GM18870 (cell line): ENCODE measurements around the gene CA6.
"Not testable (repeated sequence)": the region's sequence is repeated elsewhere in the genome, so short reads cannot be mapped to it uniquely, and the experiment has no call there.

Experiments
- ATAC-seq: cut with Tn5 transposase; IDR thresholded peaks from one replicate; pipeline ENCODE4 v1.9.1; 2021; ENCODE audit warnings: moderate library complexity; ENCODE audit not compliant: unreplicated experiment

The CA6 gene

GRCh38 chr1:8968902-8969301, 23.2 kb downstream of the CA6 start:
- ATAC-seq = not testable (repeated sequence)

GRCh38 chr1:8969937-8970336, 24.3 kb downstream of the CA6 start:
- no peak for ATAC-seq

DNA sequence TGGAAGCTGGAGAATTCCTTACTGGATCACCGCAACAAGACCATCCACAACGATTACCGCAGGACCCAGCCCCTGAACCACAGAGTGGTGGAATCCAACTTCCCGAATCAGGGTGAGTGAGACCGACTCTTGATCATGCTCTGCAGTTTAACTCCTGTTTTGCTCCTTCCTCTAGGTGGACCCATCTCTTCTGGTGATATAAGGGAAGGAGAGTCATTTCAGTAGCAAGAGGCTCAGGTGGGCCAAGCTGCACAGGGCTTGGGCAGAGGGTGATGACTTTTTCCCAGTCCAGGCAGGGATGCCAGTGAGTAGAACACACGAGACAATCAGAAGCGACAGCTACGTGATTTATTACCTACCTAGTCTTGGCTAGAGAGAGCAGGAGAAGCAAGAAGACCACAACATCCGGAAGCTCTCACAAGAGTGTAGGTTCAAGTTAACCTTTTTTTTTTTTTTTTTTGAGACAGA, 25.2 kb downstream of the CA6 start:
- no peak for ATAC-seq

DNA sequence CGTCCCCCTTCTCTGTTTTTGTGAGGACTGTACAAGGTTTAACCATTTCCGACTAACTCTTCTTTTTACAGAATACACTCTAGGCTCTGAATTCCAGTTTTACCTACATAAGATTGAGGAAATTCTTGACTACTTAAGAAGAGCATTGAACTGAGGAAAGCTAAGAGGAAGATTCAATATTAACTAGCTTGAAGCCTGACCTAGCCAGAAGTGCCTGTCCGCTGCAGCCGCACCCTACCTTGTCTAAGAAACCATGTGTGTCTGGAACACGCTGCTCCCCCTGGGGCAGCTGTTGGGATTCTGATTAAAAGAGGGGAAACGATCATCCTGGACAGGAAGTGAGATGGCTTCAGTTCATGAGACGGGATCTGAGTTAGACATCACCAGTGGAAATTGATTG, 28.9 kb downstream of the CA6 start:
- ATAC-seq = no peak

DNA sequence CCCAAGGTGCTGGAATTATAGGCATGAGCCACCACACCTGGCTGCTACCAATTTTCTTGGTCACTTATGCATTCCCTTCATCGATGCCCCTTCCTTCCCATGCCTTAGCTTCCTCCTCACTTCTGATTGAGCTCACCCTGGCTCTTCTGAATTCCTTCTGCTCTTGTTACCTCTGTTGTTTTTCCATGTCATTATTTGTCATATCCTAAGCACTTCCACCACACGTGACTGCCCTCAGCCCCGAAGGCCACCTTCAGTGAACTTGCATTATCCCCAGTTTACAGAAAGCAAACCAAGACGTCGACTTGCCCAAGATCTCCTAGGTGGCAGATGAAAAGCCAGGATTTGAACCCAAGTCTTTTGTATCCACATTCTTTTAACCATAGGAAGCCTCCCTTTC, 30.7 kb downstream of the CA6 start:
- ATAC-seq = no peak

GRCh38 chr1:8976896-8977450, 31.3 kb downstream of the CA6 start:
- ATAC-seq = no peak

- ATAC-seq = no peak
These were observed 35.0 kb downstream of the CA6 start for GRCh38 chr1:8980656-8981055.

- ATAC-seq = no peak
These were observed 35.5 kb downstream of the CA6 start for GRCh38 chr1:8981169-8981568.

- no peak for ATAC-seq
These were observed 38.5 kb downstream of the CA6 start for GRCh38 chr1:8984203-8984602.

DNA sequence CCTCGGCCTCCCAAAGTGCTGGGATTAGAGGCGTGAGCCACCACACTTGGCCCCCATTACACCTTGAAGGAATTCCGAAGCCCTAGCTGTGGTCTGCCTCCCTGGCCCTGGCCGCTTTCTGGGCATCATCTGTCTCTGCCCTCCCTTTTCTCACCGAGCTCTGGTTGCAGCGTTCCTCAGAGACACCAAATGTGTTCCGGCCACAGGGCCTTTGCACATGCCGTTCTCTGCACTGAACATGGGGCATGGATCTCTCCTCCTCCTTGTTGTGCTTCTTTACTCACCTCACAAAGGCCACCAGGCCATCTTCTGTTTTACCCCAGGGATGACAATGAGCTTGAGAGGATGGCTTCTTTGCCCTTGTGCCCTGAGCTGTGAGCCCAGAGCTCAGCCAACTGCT, 39.3 kb downstream of the CA6 start:
- no peak for ATAC-seq

- no peak for ATAC-seq
These were observed 40.5 kb downstream of the CA6 start for GRCh38 chr1:8985915-8986813.

- ATAC-seq = no peak
These were observed 41.1 kb downstream of the CA6 start for GRCh38 chr1:8986814-8987190.

- no peak for ATAC-seq
These were observed 42.4 kb downstream of the CA6 start for GRCh38 chr1:8987881-8988617.

DNA sequence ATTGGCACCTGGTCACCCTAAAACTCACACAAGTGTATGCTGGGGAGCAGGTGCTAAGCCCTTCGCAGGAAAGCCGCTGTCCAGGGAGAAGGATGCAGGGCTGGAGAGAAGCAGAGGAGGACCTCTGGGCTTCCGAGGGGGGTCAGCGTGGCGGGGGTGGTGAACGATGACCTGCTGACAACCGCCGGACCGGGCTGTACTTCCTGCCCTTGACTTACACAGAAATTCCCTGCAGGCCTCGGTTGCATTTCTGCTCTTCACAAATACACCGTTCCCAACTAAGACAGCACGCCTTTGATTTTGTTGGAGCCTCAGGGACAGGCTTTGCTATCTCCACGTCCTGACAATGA, 42.9 kb downstream of the CA6 start:
- no peak for ATAC-seq

GRCh38 chr1:8989061-8989460, 43.4 kb downstream of the CA6 start:
- no peak for ATAC-seq

GRCh38 chr1:8989821-8990220, 44.2 kb downstream of the CA6 start:
- ATAC-seq = no peak

- no peak for ATAC-seq
These were observed 47.4 kb downstream of the CA6 start for GRCh38 chr1:8992936-8993687.

DNA sequence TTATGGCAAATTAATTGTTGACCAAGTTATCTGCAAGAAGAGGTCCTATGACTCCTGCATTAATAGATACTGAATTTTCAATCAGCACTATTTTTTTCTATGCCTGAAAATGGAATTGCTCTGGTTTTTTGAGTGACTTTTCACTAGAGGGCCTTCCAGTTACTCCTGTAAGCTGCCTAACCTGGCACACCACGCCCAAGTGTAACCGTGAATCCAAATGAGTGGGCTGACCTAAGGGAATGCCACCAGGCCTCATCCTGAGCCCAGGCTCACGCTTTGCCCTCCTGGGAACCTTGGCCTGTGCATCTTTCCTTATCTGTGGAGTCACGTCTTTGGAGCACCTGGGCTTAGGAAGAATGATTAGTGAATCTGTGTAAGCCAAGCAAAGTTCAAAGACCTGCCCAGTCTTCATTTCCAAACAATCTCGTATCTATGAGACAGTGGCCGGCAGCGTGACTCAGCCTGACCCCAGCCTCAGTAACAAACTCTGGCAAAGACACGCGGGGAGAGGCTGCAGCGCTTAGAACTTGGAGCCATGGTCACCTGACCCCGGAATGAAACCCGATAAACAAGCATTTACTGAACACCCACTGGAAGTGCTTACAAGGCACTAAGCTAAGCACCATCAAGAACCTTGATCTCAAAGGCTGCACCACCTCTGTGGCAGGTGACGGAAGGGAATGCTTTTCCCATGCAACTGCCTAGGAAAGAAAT, 48.5 kb downstream of the CA6 start:
- not testable (repeated sequence) for ATAC-seq

GRCh38 chr1:9001534-9002214, 56.0 kb downstream of the CA6 start:
- not testable (repeated sequence) for ATAC-seq

DNA sequence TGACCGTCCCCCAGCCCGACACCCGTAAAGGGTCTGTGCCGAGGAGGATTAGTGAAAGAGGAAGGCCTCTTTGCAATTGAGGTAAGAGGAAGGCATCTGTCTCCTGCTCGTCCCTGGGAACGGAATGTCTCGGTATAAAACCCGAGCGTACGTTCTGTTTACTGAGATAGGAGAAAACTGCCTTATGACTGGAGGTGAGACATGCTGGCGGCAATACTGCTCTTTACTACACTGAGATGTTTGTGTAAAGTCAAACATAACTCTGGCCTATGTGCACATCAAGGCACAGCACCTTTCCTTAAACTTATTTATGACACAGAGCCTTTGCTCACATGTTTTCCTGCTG, 56.5 kb downstream of the CA6 start:
- ATAC-seq = not testable (repeated sequence)
